Esophagus (tissue), 2 donors: ENCODE data around the gene MMP1. TPM values are rescaled to one million over a fixed set of nuclear protein-coding genes. Genes with fewer than 3 reads are reported as not detected.

ENCODE experiments used
- H3K27ac ChIP-seq, 2 donors: one replicate each; pipeline ENCODE4 v1.5.1; 2013; ENCODE audit warnings: low read depth in 2 of 2, mild to moderate bottlenecking in 2 of 2, inconsistent platforms in 1 of 2, low read length in 1 of 2, moderate library complexity in 1 of 2
- H3K27me3 ChIP-seq, 2 donors: one replicate each; pipeline ENCODE4 v1.6.1; 2013; ENCODE audit warnings: low read length in 2 of 2, control low read depth in 1 of 2, mild to moderate bottlenecking in 1 of 2; ENCODE audit not compliant: insufficient read depth in 2 of 2, control insufficient read depth in 1 of 2
- H3K36me3 ChIP-seq, 2 donors: one replicate each; pipeline ENCODE4 v1.6.1; 2013; ENCODE audit warnings: low read length in 1 of 2; ENCODE audit not compliant: control insufficient read depth in 2 of 2, insufficient read depth in 2 of 2
- H3K4me1 ChIP-seq, 2 donors: one replicate each; pipeline ENCODE4 v1.6.1; 2013; ENCODE audit warnings: low read length in 1 of 2; ENCODE audit not compliant: control insufficient read depth in 2 of 2, insufficient read depth in 2 of 2
- H3K4me3 ChIP-seq, 2 donors: one replicate each; pipeline ENCODE4 v1.5.1; 2013; ENCODE audit warnings: low read length in 2 of 2, mild to moderate bottlenecking in 2 of 2, low read depth in 1 of 2, moderate library complexity in 1 of 2
- H3K9me3 ChIP-seq, 2 donors: one replicate each; pipeline ENCODE4 v1.6.1; 2013; ENCODE audit warnings: mild to moderate bottlenecking in 2 of 2, low read depth in 1 of 2, low read length in 1 of 2, moderate library complexity in 1 of 2; ENCODE audit not compliant: control insufficient read depth in 2 of 2, insufficient read depth in 1 of 2
- WGBS, 2 donors: extraction: QIAGEN DNeasy Blood & Tissue Kit; methylation state at CpG; one replicate each; pipeline ENCODE4 v1.1.7; 2013; 5-methylcytosine and 5-hydroxymethylcytosine counted together
- polyA plus RNA-seq, 2 donors: library from polyadenylated mRNA; stranded (reverse); fragments of 200-250 nt; gene quantifications; one replicate each; pipeline ENCODE4 v1.2.3, GENCODE V29; 2013
- donor health status: healthy with polysubstance abuse.
- donor health status: Bipolar disorder and iron deficiency.

The MMP1 gene
- polyA plus RNA-seq: 1 to 10 TPM in 1 of 2 donors, under 1 TPM in 1; 0.24 to 1.3 TPM

DNA sequence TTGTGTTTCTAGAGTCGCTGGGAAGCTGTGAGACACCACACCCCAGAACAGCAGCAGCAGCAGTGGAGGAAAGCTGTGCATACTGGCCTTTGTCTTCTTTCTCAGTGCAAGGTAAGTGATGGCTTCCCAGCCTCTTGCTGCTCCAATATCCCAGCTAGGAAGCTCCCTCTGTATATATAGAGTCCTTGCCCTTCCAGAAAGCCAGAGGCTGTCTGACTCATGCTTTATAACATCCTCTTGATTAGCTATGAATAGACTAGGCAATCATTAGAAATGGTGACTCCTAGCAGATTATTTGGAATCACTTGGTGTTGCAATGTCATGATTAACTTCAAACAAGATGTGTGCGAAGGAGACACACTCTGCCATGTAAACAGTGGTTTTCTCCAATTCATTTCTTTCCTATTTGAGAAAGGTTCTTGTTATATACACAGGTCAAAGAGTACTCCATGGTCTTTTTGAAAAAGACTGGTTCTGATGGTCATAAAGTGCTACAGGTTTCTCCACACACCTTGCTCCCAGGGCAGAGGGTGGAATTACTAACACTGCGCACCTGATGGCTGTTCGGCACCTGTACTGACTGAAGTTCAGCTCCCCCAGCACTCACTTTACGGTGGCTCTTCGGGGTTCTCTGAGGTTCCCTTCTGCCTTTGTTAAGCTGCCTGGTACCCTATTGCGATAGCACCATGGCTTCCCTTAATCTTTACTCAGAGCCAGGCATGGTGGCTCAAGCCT, at the start of gene MMP1:
Gene MMP1, minus strand, starts transcription at position 149 of the 735 bp plus-strand sequence. Its CDS starts 68 bp downstream, at position 81.
- no peaks in the 10 kb centered on the region for H3K36me3 ChIP-seq
- 81 to 83% methylated on average over 7 of the region's 7 CpGs for WGBS, 2 donors

DNA sequence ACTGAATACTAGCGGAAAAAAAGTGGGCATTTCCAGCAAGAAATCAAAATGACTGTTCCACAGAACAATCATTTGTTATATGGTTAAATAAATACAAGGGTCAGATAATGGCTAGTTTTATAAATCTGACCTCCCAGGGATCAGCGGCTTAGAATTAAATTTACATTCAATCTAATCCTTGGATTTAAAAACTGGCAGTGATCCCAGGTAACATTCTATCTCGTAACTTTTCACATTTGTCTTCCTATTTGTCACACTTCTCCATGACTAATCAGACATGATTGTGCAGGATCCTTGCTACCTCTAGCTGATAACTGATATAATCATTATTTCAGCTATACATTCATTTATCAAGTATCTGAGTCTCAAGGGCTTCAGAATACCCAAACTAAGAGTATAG, 48.3 kb upstream of the MMP1 start:
- H3K9me3 ChIP-seq: no peaks in the 10 kb centered on the region
- H3K27ac ChIP-seq: no peak overlapping the region
- H3K4me3 ChIP-seq: no peak overlapping the region
- H3K27me3 ChIP-seq: no peaks in the 10 kb centered on the region
- H3K4me1 ChIP-seq: no peaks in the 10 kb centered on the region
- H3K36me3 ChIP-seq: no peaks in the 10 kb centered on the region
- WGBS, 2 donors: 29 to 32% methylated on average over 3 of the region's 3 CpGs

More for the DNA sequence above, at the start of gene MMP1:
- Histone ChIP-seq H3K27ac (no peak within 1 kb of the TSS), H3K27me3 (no peaks in the 10 kb centered on the region), H3K9me3 (no peaks in the 10 kb centered on the region), H3K4me3 (no peak within 1 kb of the TSS), H3K4me1 (no peaks in the 10 kb centered on the region)

DNA sequence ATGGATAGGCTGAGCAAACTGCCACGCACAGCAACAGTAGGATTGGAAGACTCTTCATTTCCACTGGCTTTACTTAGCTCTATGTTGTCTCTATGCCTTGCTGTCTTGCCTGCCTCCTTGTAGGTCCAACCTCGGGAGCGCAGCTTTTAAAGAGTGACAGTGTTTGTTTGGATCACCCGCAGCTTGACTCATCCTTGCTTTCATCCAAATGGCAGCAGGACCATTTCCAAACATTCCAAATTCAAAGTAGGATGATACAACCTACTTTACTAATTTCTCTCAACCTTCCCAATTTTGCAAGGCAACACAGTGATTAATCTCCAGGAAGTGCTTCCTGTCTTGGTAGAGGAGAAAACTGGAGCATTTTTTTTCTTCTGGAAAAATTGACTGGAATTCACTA, 45.5 kb upstream of the MMP1 start, which contains the start of gene MMP3:
Gene MMP3, minus strand, starts transcription at position 121 of the 400 bp plus-strand sequence. Its CDS starts 63 bp downstream, at position 58.
- H3K9me3 ChIP-seq: no peaks in the 10 kb centered on the region
- H3K4me1 ChIP-seq: no peaks in the 10 kb centered on the region
- WGBS, 2 donors: 66 to 71% methylated on average over 4 of the region's 4 CpGs
- H3K27ac ChIP-seq: no peak within 1 kb of the TSS
- no peak within 1 kb of the TSS for H3K4me3 ChIP-seq
- H3K36me3 ChIP-seq: no peaks in the 10 kb centered on the region
- peaks cover 0 to 2% of the 10 kb centered on the region in 2 donors for H3K27me3 ChIP-seq

DNA sequence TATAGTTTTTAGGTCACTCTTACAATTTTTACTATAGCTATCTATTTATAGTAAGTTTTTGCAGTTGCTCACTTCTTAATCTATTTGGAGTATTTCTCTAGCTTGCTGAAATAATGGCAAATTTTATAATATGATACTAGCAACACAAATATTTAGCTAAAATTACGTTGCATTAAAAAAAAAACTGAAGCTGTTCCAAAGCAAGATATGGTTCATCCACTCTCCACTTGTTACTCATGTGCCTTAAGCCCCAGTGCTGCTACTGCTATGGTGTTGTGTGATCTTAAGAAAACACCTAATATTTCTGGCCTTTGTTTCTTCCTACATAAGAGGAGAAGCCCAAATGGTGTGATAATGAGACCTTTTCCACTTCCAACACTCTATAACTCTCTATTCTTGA, 45.0 kb upstream of the MMP1 start:
- no peaks in the 10 kb centered on the region for H3K9me3 ChIP-seq
- peaks cover 0 to 2% of the 10 kb centered on the region in 2 donors for H3K27me3 ChIP-seq
- H3K4me1 ChIP-seq: no peaks in the 10 kb centered on the region
- WGBS, 2 donors: 26 to 31% methylated on average over 1 of the region's 1 CpG
- no peak overlapping the region for H3K4me3 ChIP-seq
- H3K36me3 ChIP-seq: no peaks in the 10 kb centered on the region
- H3K27ac ChIP-seq: no peak overlapping the region

DNA sequence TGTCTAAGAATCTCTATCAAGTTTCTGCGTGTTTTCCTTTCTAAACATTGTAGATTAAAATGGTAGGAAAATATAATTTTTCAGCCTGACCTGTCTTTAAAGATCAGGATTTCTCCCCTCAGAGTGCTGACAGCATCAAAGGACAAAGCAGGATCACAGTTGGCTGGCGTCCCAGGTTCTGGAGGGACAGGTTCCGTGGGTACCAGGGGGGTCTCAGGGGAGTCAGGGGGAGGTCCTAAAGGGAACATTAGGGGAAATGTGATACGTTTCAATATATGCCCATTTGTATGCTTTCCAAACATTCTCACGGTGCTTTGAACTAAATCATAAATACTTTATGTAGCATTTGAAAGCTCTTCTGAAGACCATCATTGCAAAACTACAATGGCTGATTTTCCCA, 42.1 kb upstream of the MMP1 start:
- Histone ChIP-seq H3K27ac (no peak overlapping the region), H3K4me1 (no peaks in the 10 kb centered on the region), H3K9me3 (no peaks in the 10 kb centered on the region), H3K4me3 (no peak overlapping the region), H3K36me3 (no peaks in the 10 kb centered on the region), H3K27me3 (peaks cover 0 to 2% of the 10 kb centered on the region in 2 donors)
- WGBS, 2 donors: 35 to 45% methylated on average over 5 of the region's 5 CpGs

DNA sequence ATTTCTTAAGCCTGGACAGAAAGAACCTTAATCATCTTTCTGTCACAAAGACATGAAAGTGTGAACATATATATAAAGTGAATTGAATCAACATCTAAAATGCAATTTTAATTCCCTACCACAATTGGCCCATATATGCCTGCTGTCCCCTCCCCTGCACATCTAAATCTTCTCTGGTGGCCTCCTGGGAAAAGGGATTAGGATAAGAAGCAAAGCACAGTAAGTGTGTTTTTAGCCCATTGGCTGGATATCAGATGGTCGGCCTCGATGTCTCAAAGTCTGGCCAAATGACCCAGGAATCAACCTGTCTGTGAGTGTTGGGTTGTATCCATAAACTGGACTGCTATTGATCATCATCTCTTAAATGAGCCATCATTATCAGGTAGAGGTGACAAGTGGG, 39.7 kb upstream of the MMP1 start:
- Histone ChIP-seq H3K27ac (no peak overlapping the region), H3K27me3 (peaks cover 0 to 2% of the 10 kb centered on the region in 2 donors), H3K4me3 (no peak overlapping the region), H3K36me3 (no peaks in the 10 kb centered on the region), H3K9me3 (no peaks in the 10 kb centered on the region), H3K4me1 (no peaks in the 10 kb centered on the region)
- 76 to 78% methylated on average over 2 of the region's 2 CpGs for WGBS, 2 donors

DNA sequence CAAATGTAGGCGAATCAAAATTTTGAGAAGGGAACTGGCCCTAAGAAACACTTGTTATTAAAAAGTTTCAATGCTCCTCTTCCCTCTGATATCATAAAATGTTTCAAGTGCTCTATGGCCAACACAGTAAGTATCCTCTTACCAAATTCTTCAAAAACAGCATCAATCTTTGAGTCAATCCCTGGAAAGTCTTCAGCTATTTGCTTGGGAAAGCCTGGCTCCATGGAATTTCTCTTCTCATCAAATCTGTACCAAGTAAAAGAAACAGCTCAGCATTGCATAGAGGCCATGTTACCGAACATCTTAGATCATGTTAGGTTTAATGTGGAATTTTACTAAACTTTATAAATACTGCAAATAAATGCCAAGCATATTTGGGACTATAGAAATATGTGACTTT, 39.2 kb upstream of the MMP1 start:
- Histone ChIP-seq H3K27me3 (peaks cover 0 to 2% of the 10 kb centered on the region in 2 donors), H3K27ac (no peak overlapping the region), H3K9me3 (no peaks in the 10 kb centered on the region), H3K4me3 (no peak overlapping the region), H3K36me3 (no peaks in the 10 kb centered on the region), H3K4me1 (no peaks in the 10 kb centered on the region)
- 80 to 87% methylated on average over 2 of the region's 2 CpGs for WGBS, 2 donors

DNA sequence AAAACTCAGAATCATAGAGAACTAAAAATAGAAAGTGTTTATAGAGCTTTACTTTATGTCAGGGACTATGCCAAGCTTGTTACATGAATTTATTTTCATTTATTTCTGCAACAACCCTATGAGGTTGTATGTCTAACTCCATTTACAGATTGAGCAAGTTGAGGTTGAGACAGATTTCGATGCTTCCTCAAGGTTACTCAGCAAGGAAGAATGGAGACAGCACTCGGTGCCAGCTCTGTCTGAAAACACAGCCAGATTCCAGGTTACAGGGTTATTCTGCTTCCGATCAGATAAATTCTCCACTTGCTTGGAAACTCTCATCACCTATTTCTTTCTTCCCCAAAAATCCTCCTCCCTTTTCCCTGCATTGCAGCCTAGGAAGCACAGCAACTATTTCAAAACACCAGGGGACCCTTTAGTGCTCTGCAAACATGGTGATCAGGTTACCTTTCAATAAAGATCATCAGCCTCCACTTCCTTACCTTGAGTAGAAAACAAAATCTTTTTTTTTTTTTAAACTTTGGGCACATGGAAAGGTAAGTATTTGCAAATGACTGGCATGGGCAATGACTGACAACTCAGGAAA, 38.4 kb upstream of the MMP1 start:
- H3K4me3 ChIP-seq: no peak overlapping the region
- no peaks in the 10 kb centered on the region for H3K36me3 ChIP-seq
- WGBS, 2 donors: 50 to 55% methylated on average over 3 of the region's 3 CpGs
- no peak overlapping the region for H3K27ac ChIP-seq
- H3K9me3 ChIP-seq: no peaks in the 10 kb centered on the region
- H3K4me1 ChIP-seq: no peaks in the 10 kb centered on the region
- peaks cover 0 to 2% of the 10 kb centered on the region in 2 donors for H3K27me3 ChIP-seq

DNA sequence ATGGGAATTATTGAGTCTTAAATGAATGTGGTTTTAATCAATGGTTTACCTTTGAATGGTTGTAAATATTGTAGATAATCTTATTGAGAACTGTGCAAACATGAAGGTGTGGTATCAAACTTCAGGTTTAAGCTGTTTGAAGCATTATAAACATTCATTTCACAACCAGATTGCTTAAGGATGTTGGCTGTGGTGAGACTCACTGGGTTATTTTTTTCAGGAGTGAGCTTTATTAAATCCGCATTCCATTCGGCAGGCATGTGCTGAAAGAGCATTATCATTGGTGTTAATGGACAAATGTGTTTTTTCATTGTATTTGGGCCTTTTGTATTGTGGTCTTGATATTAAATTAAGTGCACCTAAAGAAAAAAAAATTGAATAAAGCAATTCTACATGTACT, 35.8 kb upstream of the MMP1 start:
- WGBS, 2 donors: 90 to 91% methylated on average over 2 of the region's 2 CpGs
- Histone ChIP-seq H3K4me1 (no peaks in the 10 kb centered on the region), H3K27ac (no peak overlapping the region), H3K27me3 (no peaks in the 10 kb centered on the region), H3K9me3 (no peaks in the 10 kb centered on the region), H3K4me3 (no peak overlapping the region), H3K36me3 (no peaks in the 10 kb centered on the region)

DNA sequence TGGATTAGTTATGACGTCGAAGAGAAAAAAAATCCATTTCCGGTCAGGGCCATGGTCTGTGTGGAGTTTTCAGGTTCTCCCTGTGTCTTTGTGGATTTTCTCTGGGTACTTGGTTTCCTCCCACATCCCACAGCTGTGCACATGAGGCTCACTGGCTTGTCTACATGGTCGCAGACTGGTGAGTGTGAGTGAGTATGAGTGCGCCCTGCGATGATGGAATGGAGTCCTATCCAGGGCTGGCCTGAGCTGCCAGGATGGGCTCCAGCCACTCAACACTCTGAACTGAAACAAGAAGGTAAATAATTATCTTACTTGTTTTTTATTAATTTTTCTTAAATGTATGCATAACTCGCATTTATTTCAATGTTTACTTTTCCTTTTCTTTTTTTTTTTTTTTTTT, 34.7 kb upstream of the MMP1 start:
- no peaks in the 10 kb centered on the region for H3K27me3 ChIP-seq
- 87 to 94% methylated on average over 7 of the region's 7 CpGs for WGBS, 2 donors
- H3K36me3 ChIP-seq: no peaks in the 10 kb centered on the region
- no peak overlapping the region for H3K4me3 ChIP-seq
- no peaks in the 10 kb centered on the region for H3K4me1 ChIP-seq
- H3K9me3 ChIP-seq: no peaks in the 10 kb centered on the region
- no peak overlapping the region for H3K27ac ChIP-seq
